GM13976 (cell line): ENCODE data around the gene SLC9A8.

Experiments
- DNase-seq: peaks from one replicate; pipeline ENCODE4 v3.0.0; 2012; ENCODE audit warnings: low spot score
- in situ Hi-C: fragments of 300-500 bp; cut with MboI; formaldehyde crosslinking; loops from one replicate; pipeline ENCODE4 v1.12.0; 2022; ENCODE audit warnings: low sequenced_read_pairs, mixed read lengths, inconsistent platforms; ENCODE audit not compliant: unreplicated experiment
- TF ChIP-seq, protein P1 (sequence below): IDR thresholded peaks from 2 replicates; pipeline ENCODE4 v1.5.1; 2012; ENCODE audit warnings: borderline replicate concordance, mild to moderate bottlenecking; ENCODE audit not compliant: insufficient read depth; ENCODE audit errors: extremely low read depth, missing control alignments, control extremely low read depth

The SLC9A8 gene

GRCh38 chr20:49866051-49866450 is 53.4 kb downstream of the SLC9A8 start:
- no peak for DNase-seq
- in situ Hi-C loops, result loop anchor here (25.0 kb wide), 1 partner anchor 529 kb away; no protein-coding TSS in a partner anchor
- TF ChIP-seq, protein P1, sequence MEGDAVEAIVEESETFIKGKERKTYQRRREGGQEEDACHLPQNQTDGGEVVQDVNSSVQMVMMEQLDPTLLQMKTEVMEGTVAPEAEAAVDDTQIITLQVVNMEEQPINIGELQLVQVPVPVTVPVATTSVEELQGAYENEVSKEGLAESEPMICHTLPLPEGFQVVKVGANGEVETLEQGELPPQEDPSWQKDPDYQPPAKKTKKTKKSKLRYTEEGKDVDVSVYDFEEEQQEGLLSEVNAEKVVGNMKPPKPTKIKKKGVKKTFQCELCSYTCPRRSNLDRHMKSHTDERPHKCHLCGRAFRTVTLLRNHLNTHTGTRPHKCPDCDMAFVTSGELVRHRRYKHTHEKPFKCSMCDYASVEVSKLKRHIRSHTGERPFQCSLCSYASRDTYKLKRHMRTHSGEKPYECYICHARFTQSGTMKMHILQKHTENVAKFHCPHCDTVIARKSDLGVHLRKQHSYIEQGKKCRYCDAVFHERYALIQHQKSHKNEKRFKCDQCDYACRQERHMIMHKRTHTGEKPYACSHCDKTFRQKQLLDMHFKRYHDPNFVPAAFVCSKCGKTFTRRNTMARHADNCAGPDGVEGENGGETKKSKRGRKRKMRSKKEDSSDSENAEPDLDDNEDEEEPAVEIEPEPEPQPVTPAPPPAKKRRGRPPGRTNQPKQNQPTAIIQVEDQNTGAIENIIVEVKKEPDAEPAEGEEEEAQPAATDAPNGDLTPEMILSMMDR, result no peak

DNA sequence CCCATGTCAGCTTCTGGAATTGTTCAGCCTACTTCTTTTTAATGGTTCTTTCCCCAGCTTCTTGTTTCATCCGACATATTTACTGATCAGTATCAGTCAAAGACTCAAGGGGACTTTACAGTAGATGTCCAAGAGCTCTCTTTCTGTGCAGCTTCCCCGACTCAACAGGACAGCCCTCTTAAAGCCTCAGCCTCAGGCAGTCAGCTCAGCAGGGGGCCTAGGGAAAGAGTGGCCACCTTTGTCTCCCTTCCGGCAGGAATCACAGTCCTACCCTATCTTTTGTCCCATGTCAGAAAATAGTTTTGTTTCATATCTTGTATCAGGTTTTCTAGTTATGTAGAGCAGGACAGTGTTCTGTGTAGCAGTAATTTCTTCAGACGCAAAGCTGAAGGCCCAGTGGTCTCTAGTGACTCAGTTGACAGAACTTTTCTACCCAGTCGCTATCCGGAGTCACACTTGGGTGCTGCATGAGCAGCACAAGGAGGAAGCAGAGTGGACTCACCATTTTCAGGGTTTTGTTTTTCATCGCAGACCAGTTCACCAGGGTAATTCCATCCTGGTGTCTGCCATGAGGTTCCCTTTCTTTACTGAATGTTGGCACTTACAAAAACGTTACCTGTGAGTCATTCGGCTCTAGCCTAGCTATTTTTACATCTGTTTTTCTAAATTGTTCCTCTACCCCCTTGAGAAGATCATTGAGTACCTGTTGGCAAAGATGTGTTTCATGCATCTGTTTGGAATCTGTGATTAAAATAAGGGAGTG is 55.0 kb downstream of the SLC9A8 start:
- TF ChIP-seq, protein P1, result no peak
- in situ Hi-C loops, result loop anchor here (25.0 kb wide), 1 partner anchor 530 kb away; no protein-coding TSS in a partner anchor
- DNase-seq, result no peak

DNA sequence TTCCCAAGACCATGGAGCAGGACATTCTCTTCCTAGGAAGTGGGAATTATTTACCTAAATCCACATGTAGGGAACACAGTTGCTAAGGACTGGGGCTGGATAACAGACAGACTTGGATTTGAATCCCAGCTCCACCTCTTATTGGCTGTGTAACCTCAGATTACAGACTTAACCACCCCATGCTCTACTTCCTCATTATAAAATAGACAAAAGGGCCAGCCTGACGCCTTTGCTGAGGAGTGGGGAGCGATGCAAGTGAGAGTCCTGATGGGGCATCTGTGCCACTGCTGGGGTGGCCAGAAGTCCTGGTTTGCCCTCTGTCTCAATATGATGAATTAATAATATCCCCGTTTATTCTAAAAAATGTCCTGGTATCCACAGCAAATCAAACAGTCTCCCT is 55.9 kb downstream of the SLC9A8 start:
- no peak for DNase-seq
- in situ Hi-C loops, result loop anchor here (25.0 kb wide), 1 partner anchor 531 kb away; no protein-coding TSS in a partner anchor
- TF ChIP-seq, protein P1, result no peak

GRCh38 chr20:49868964-49869363 is 56.3 kb downstream of the SLC9A8 start:
- no peak for DNase-seq
- in situ Hi-C loops, result loop anchor here (25.0 kb wide), 1 partner anchor 532 kb away; no protein-coding TSS in a partner anchor
- TF ChIP-seq, protein P1, result no peak

- no peak for DNase-seq
- TF ChIP-seq, protein P1, result no peak
- in situ Hi-C loops, result loop anchor here (25.0 kb wide), 1 partner anchor 533 kb away; no protein-coding TSS in a partner anchor
These were observed 57.6 kb downstream of the SLC9A8 start for GRCh38 chr20:49870261-49870660.

GRCh38 chr20:49871391-49871948 is 58.8 kb downstream of the SLC9A8 start:
- in situ Hi-C loops, result loop anchor here (25.0 kb wide), 1 partner anchor 534 kb away; no protein-coding TSS in a partner anchor
- DNase-seq, result no peak
- TF ChIP-seq, protein P1, result no peak
